Skeletal muscle satellite cell (primary cell): ENCODE measurements around the gene C4orf33.
"Not testable (repeated sequence)": the region's sequence is repeated elsewhere in the genome, so short reads cannot be mapped to it uniquely, and the experiment has no call there.

Source experiments
- H3K27me3 ChIP-seq: 2 replicates; pipeline ENCODE4 v1.7.0; 2013; ENCODE audit warnings: low read length; ENCODE audit not compliant: control insufficient read depth, insufficient read depth
- H3K36me3 ChIP-seq: 2 replicates; pipeline ENCODE4 v1.7.0; 2013; ENCODE audit warnings: mild to moderate bottlenecking, control low read depth, low read length; ENCODE audit not compliant: insufficient read depth
- H3K4me1 ChIP-seq: 2 replicates; pipeline ENCODE4 v1.7.0; 2013; ENCODE audit warnings: low read length; ENCODE audit not compliant: control insufficient read depth, insufficient read depth
- H3K4me2 ChIP-seq: 2 replicates; pipeline ENCODE4 v1.7.0; 2013; ENCODE audit warnings: mild to moderate bottlenecking, low read length
- H3K4me3 ChIP-seq: 2 replicates; pipeline ENCODE4 v1.7.0; 2013; ENCODE audit warnings: low read length
- H3K9ac ChIP-seq: 2 replicates; pipeline ENCODE4 v1.7.0; 2013; ENCODE audit warnings: mild to moderate bottlenecking, low read depth, low read length, moderate library complexity
- H3K9me3 ChIP-seq: replicated peaks from 2 replicates; pipeline ENCODE4 v1.7.0; 2013; ENCODE audit warnings: mild to moderate bottlenecking, control low read depth, low read length

C4orf33 gene

GRCh38 chr4:129093191-129093920 is 2.6 kb upstream of the C4orf33 start, which contains the start of gene SCLT1:
Gene SCLT1, minus strand, starts transcription at chr4:129093539. Its CDS starts 436 bp downstream, at chr4:129093103.
- Histone ChIP-seq H3K4me3 (peak within 1 kb of the TSS; percentile 88), H3K27me3 (no peaks in the 10 kb centered on the region), H3K4me2 (peak within 1 kb of the TSS; percentile 82), H3K4me1 (peaks cover 13% of the 10 kb centered on the region), H3K9me3 (no peaks in the 10 kb centered on the region), H3K36me3 (no peaks in the 10 kb centered on the region), H3K9ac (peak within 1 kb of the TSS; percentile 90)

- peak overlapping the region; percentile 88 for H3K4me3 ChIP-seq
- H3K36me3 ChIP-seq = no peaks in the 10 kb centered on the region
- H3K27me3 ChIP-seq = no peaks in the 10 kb centered on the region
- no peaks in the 10 kb centered on the region for H3K9me3 ChIP-seq
- peak overlapping the region; percentile 82 for H3K4me2 ChIP-seq
- peak overlapping the region; percentile 90 for H3K9ac ChIP-seq
- peaks cover 13% of the 10 kb centered on the region for H3K4me1 ChIP-seq
Observed at GRCh38 chr4:129094347-129094746, 1.6 kb upstream of the C4orf33 start.

GRCh38 chr4:129098531-129099001 is 2.6 kb downstream of the C4orf33 start:
- H3K4me3 ChIP-seq = no peak overlapping the region
- H3K4me1 ChIP-seq = no peaks in the 10 kb centered on the region
- H3K9ac ChIP-seq = no peak overlapping the region
- H3K36me3 ChIP-seq = no peaks in the 10 kb centered on the region
- H3K9me3 ChIP-seq = no peaks in the 10 kb centered on the region
- H3K4me2 ChIP-seq = no peak overlapping the region
- no peaks in the 10 kb centered on the region for H3K27me3 ChIP-seq

DNA sequence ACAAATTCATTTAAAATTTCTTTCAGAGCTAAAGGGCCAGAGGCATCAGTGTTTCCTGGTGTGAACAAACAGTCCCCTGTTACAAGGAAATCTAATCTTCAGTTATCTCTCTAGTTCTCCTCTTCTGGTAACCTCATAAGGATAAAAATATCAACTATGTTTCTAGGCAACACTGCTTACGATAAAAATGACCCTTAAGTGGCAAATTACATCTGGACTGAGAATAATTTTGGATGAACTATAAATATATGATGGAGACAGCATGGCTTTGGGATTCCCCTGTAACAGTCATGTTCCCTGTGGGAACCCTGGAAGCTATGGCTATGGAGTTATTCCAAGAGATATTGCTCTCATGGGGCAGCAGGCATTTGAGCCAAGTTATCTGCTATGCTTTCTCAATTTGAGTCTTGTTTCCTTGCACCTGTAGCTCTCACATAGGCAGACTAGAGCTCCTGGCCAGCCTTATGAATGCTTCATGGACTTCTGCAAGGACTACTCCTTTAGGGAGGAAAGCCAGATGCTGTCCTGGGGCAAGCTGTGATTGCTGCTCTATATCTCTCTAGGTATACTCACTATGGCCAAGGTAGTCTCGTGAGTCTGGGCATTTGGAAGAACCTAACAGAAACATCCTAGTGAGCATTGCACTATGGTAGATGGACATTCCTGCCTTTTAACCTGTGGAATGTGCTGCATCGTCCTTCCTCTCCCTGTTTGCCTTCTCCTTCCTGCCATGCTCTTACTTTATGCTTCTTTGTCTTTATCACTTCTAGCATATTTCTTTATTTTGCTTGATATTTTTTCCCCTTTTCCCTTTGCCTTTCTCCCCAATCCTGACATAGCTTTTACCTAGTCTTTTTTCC is 14.2 kb downstream of the C4orf33 start:
- Histone ChIP-seq H3K4me3 (no peak overlapping the region), H3K4me2 (no peak overlapping the region), H3K9ac (no peak overlapping the region), H3K36me3 (peaks cover 5% of the 10 kb centered on the region), H3K9me3 (no peaks in the 10 kb centered on the region), H3K27me3 (no peaks in the 10 kb centered on the region), H3K4me1 (no peaks in the 10 kb centered on the region)

DNA sequence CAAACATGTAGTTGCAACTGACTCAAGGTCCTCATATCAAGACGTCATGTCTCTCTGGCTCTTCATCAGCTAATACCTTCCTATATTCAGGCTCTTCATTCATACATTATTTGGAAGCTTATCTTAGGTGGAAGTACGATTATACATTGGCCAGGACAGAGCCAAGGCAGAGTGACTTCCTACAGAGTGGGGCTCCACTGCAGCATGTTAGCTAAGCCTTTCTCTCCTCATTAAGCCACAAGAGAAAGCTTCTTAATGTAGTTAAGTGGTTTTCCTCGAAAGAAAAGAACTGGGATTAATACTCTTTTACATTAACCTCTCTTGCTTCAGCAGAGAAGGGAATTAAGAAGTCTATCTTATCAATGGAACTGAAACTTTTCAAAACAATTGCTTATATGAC is 15.0 kb downstream of the C4orf33 start:
- no peak overlapping the region for H3K4me2 ChIP-seq
- H3K4me3 ChIP-seq = no peak overlapping the region
- peaks cover 5% of the 10 kb centered on the region for H3K36me3 ChIP-seq
- no peaks in the 10 kb centered on the region for H3K27me3 ChIP-seq
- H3K9me3 ChIP-seq = no peaks in the 10 kb centered on the region
- H3K4me1 ChIP-seq = no peaks in the 10 kb centered on the region
- H3K9ac ChIP-seq = no peak overlapping the region

- no peak overlapping the region for H3K9ac ChIP-seq
- H3K4me2 ChIP-seq = no peak overlapping the region
- H3K27me3 ChIP-seq = no peaks in the 10 kb centered on the region
- H3K36me3 ChIP-seq = peaks cover 5% of the 10 kb centered on the region
- no peak overlapping the region for H3K4me3 ChIP-seq
- H3K9me3 ChIP-seq = no peaks in the 10 kb centered on the region
- no peaks in the 10 kb centered on the region for H3K4me1 ChIP-seq
Observed at GRCh38 chr4:129111919-129112318, 16.0 kb downstream of the C4orf33 start.

DNA sequence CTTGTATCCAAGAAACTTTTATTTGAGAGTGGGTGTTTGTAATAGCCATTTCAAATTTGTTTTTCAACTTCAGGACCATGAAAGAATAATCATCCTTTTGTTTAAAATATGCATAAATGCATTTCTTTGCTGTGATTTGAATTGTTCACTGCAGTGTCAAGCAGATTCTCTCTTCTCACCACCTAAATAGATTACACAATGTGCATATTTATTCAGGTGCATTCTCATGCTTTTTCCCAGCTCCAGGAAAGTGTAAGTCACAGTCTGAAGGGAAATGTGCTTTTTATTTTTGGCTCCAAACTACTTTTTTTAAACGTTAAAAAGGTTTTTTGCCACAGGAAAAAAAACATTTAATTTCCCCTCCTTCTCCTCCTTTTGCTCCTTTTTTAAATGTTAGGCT is 17.5 kb downstream of the C4orf33 start:
- H3K4me1 ChIP-seq = no peaks in the 10 kb centered on the region
- H3K4me2 ChIP-seq = no peak overlapping the region
- H3K9me3 ChIP-seq = no peaks in the 10 kb centered on the region
- H3K9ac ChIP-seq = no peak overlapping the region
- H3K27me3 ChIP-seq = no peaks in the 10 kb centered on the region
- no peak overlapping the region for H3K4me3 ChIP-seq
- peaks cover 5% of the 10 kb centered on the region for H3K36me3 ChIP-seq

DNA sequence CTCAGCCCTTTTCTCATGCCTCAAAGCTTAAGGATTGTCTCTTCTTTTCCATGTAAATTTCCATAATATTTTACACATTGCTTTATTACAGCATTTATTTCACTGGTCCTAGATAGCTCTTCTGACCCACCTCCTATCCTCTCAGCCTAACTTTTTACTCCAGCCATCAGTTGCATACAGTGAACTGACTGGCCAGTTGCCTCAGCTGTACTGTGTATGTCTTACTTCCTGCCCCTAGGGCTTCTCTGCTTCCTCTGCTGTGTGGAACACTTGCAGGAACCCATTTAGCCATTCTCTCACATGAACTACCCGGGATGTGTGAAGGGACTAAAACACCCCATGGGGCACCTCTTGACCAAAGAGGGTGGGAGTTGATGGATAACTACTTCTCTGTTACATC is 18.0 kb downstream of the C4orf33 start:
- no peaks in the 10 kb centered on the region for H3K4me1 ChIP-seq
- no peak overlapping the region for H3K4me2 ChIP-seq
- H3K36me3 ChIP-seq = peaks cover 5% of the 10 kb centered on the region
- no peak overlapping the region for H3K9ac ChIP-seq
- H3K27me3 ChIP-seq = no peaks in the 10 kb centered on the region
- no peak overlapping the region for H3K4me3 ChIP-seq
- no peaks in the 10 kb centered on the region for H3K9me3 ChIP-seq

GRCh38 chr4:129117705-129118104 is 21.8 kb downstream of the C4orf33 start:
- Histone ChIP-seq H3K36me3 (no peaks in the 10 kb centered on the region), H3K9me3 (no peaks in the 10 kb centered on the region)

GRCh38 chr4:129126614-129127013 is 30.7 kb downstream of the C4orf33 start:
- H3K36me3 ChIP-seq, H3K27me3 ChIP-seq, H3K4me3 ChIP-seq, H3K9ac ChIP-seq, H3K4me1 ChIP-seq, H3K4me2 ChIP-seq, H3K9me3 ChIP-seq: not testable (repeated sequence)

More at GRCh38 chr4:129117705-129118104, 21.8 kb downstream of the C4orf33 start:
- no peaks in the 10 kb centered on the region for H3K27me3 ChIP-seq
- no peak overlapping the region for H3K4me3 ChIP-seq
- H3K4me2 ChIP-seq = no peak overlapping the region
- H3K9ac ChIP-seq = no peak overlapping the region
- H3K4me1 ChIP-seq = no peaks in the 10 kb centered on the region

- Histone ChIP-seq H3K4me2 (no peak overlapping the region), H3K9me3 (no peaks in the 10 kb centered on the region), H3K9ac (no peak overlapping the region), H3K36me3 (no peaks in the 10 kb centered on the region), H3K27me3 (no peaks in the 10 kb centered on the region), H3K4me1 (no peaks in the 10 kb centered on the region), H3K4me3 (no peak overlapping the region)
Observed at GRCh38 chr4:129129143-129129542, 33.2 kb downstream of the C4orf33 start.
